ENCODE results near the gene NOL11. TPM values are rescaled to one million over a fixed set of nuclear protein-coding genes. Genes with fewer than 3 reads are reported as not detected.

The NOL11 gene
- total RNA-seq (2021; fragmentation: NEBNext Ultra II Directional; extraction: Animal tissue kit (Norgen Biotek cat#: 25700)) (97.2 and 102 TPM in 2 replicates), polyA plus RNA-seq (2011; rRNA removed) (28.2 and 58.0 TPM in 2 replicates), polyA minus RNA-seq (2011; rRNA and poly(A)+ RNA removed) (59.4 and 99.9 TPM in 2 replicates)
- 45.6 TPM for polyA plus RNA-seq (2011; cell fraction: cytosol; rRNA removed)
- 32.3 TPM for polyA plus RNA-seq (2011; cell fraction: nucleus; rRNA removed)
- polyA plus RNA-seq (2012, experiment 1 of 2) = 70.1 to 123 TPM (median 76.1 TPM) in 4 replicates
- polyA plus RNA-seq (2012, experiment 2 of 2) = 12.2 TPM
- polyA plus RNA-seq (2013, experiment 1 of 2) = 69.1 TPM
- polyA plus RNA-seq (2013, experiment 2 of 2) = 75.3 TPM
- 260 TPM for polyA minus RNA-seq (2011; cell fraction: cytosol; rRNA and poly(A)+ RNA removed)
- polyA minus RNA-seq (2011; cell fraction: nucleus; rRNA and poly(A)+ RNA removed) = 80.3 TPM
- long read RNA-seq, experiment 1, transcript NOL11-201 (18 exons, 2,947 nt) = major isoform, 49 of 114 reads
- long read RNA-seq, experiment 1, partial matches to known transcripts = 43 of 114 reads
- long read RNA-seq, experiment 1, other reads (novel, unspliced or antisense) = 20 of 114 reads
- long read RNA-seq, experiment 2, transcript NOL11-201 (18 exons, 2,947 nt) = major isoform, 205 of 224 reads
- long read RNA-seq, experiment 2, partial matches to known transcripts = 8 of 224 reads
- long read RNA-seq, experiment 2, other reads (novel, unspliced or antisense) = 11 of 224 reads

DNA sequence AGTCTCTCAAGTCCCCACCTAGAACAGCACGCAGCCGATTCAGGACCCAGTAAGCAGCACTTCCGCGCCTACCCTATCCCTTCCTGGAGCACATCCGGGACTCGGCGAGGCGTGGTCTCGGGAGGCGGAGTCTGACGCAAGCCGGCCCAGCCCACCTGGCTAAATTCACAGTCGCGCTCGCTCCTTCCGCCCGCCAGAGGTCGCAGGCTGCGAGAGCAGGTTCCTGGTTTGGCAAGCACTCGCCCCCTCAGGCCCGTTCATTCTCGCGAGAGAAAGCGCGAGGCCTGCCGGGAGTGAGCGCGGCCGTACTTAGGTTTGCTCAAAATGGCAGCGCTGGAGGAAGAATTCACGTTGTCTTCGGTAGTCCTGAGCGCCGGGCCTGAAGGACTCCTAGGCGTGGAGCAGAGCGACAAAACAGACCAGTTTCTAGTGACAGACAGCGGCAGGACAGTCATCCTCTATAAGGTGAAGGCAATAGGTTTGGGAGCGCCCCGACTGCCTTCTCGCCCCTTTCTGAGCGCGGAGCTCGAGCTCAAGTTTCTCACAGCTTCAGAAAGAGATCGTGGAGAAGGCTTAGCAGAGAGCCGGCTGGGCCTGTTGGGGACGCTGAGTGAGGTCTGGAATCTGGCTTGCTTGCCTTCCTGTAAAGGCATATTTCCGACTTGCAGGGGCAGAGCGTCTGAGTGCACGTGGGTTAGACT, at the start of gene NOL11:
Gene NOL11 (plus strand): TSS at position 313 of the 701 bp plus-strand sequence. CDS start 12 bp downstream, at position 325.
- POLR2A ChIA-PET (ENCODE audit: partially characterized antibody) = interaction anchor here (0.7 to 2.5 kb wide), 18 partner anchors 10 to 473 kb away, joined by 3 to 16 read pairs (median 5); partner anchors contain the start of genes HELZ and PITPNC1
- peak within 1 kb of the TSS; percentile 57; the same call in 1 of the 2 replicates for H2AFZ ChIP-seq (ENCODE audit: low read length)
- peak; percentile 39 for FAIRE-seq
- TF ChIP-seq, protein P1, sequence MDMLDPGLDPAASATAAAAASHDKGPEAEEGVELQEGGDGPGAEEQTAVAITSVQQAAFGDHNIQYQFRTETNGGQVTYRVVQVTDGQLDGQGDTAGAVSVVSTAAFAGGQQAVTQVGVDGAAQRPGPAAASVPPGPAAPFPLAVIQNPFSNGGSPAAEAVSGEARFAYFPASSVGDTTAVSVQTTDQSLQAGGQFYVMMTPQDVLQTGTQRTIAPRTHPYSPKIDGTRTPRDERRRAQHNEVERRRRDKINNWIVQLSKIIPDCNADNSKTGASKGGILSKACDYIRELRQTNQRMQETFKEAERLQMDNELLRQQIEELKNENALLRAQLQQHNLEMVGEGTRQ (IDR thresholded peaks at IDR 0.05; ENCODE audit: low read length) = no peak

More for the DNA sequence above, at the start of gene NOL11:
- H2BK120ac ChIP-seq (replicated peaks; ENCODE audit: low read depth, low read length) = peak within 1 kb of the TSS; percentile 16
- H3K4me3 ChIP-seq (ENCODE audit: extremely low read depth in 1 of 4, insufficient read depth in 2 of 4, low read depth in 3 of 4, low read length in 4 of 4) = peak within 1 kb of the TSS; percentile 75 to 100 (median 90)
- H3K79me2 ChIP-seq (ENCODE audit: control insufficient read depth in 1 of 2, insufficient read depth in 2 of 2, low read length in 2 of 2) = peaks cover 7 to 30% of the 10 kb centered on the region in 2 experiments
- H2BK20ac ChIP-seq (ENCODE audit: low read length) = no peak within 1 kb of the TSS
- H2BK12ac ChIP-seq (ENCODE audit: low read depth, low read length) = peak within 1 kb of the TSS; percentile 30; the same call in 1 of the 2 replicates
- no peaks in the 10 kb centered on the region for H3K27me3 ChIP-seq (replicated peaks in 1 of 4; ENCODE audit: control insufficient read depth in 3 of 4, extremely low read depth in 1 of 4, insufficient read depth in 3 of 4, low read length in 3 of 4)
- H4K20me1 ChIP-seq (replicated peaks in 1 of 2; ENCODE audit: control insufficient read depth in 1 of 2, insufficient read depth in 2 of 2, low read length in 2 of 2) = no peaks in the 10 kb centered on the region
- H3K4me2 ChIP-seq (ENCODE audit: insufficient read depth in 1 of 2, low read depth in 2 of 2, low read length in 2 of 2) = peak within 1 kb of the TSS; percentile 72 to 86
- H3K4me1 ChIP-seq (replicated peaks in 1 of 4; ENCODE audit: control insufficient read depth in 3 of 4, insufficient read depth in 4 of 4, low read length in 3 of 4) = peaks cover 0 to 3% (median under 1%) of the 10 kb centered on the region in 4 experiments; a peak in 1 of 7 replicates
- H3K56ac ChIP-seq (replicated peaks; ENCODE audit: insufficient read length, low read depth, low read length) = peak within 1 kb of the TSS; percentile 82
- no peak within 1 kb of the TSS for H2BK15ac ChIP-seq (ENCODE audit: low read length)
- H2BK5ac ChIP-seq (ENCODE audit: low read depth, low read length) = peak within 1 kb of the TSS; percentile 82
- peak; percentile 99 to 100 for DNase-seq (ENCODE audit: low read depth in 1 of 2, low spot score in 2 of 2)
- no peak within 1 kb of the TSS for H3K4ac ChIP-seq (replicated peaks; ENCODE audit: insufficient read length, low read depth, low read length)
- peak within 1 kb of the TSS; percentile 95 for H3K27ac ChIP-seq (ENCODE audit: low read depth, low read length)
- H3K36me3 ChIP-seq (ENCODE audit: control insufficient read depth in 2 of 4, insufficient read depth in 4 of 4, low read length in 3 of 4) = peaks cover 13 to 31% (median 24%) of the 10 kb centered on the region in 4 experiments
- H2AK5ac ChIP-seq (ENCODE audit: low read depth, low read length) = peak within 1 kb of the TSS; percentile 17; the same call in 1 of the 2 replicates
- H4K8ac ChIP-seq (ENCODE audit: extremely low read depth, insufficient read depth, low read length) = peak within 1 kb of the TSS; percentile 94; the same call in 1 of the 2 replicates
- peak within 1 kb of the TSS; percentile 91 for H4K91ac ChIP-seq (replicated peaks; ENCODE audit: insufficient read length, low read length)
- peaks cover 0 to 5% of the 10 kb centered on the region in 2 experiments; a peak in 3 of 4 replicates for H3K9me3 ChIP-seq (ENCODE audit: insufficient read depth in 2 of 2, low read depth in 1 of 2, low read length in 1 of 2)
- H3K18ac ChIP-seq (ENCODE audit: extremely low read depth, low read length) = peak within 1 kb of the TSS; percentile 86
- H3K14ac ChIP-seq (ENCODE audit: insufficient read length) = peak within 1 kb of the TSS; percentile 2
- peaks cover 2% of the 10 kb centered on the region; the same call in 1 of the 2 replicates for H3K23me2 ChIP-seq (ENCODE audit: low read depth, low read length)
- H3K23ac ChIP-seq (ENCODE audit: insufficient read length) = no peak within 1 kb of the TSS
- peaks cover 3% of the 10 kb centered on the region; the same call in 1 of the 2 replicates for H3K79me1 ChIP-seq (ENCODE audit: low read depth, low read length)
- CTCF ChIA-PET (ENCODE audit: partially characterized antibody) = interaction anchor here (0.6 to 3.1 kb wide), 12 partner anchors 10 to 713 kb away, joined by 3 to 22 read pairs (median 4); no protein-coding TSS in a partner anchor
- peak within 1 kb of the TSS; percentile 90 for H4K5ac ChIP-seq (ENCODE audit: insufficient read length, low read depth, low read length)
- WGBS, 2 experiments (ENCODE audit: extremely low coverage in 1 of 2, insufficient coverage in 1 of 2, insufficient read length in 1 of 2, insufficient replicate concordance in 2 of 2, low coverage in 1 of 2, low lambda C conversion rate in 2 of 2, missing lambda C conversion rate in 1 of 2) = 2% methylated on average over 45 of the region's 49 CpGs; no CpG with 5 or more reads in 1 of the 2 experiments
- peak within 1 kb of the TSS; percentile 86 to 99 (median 96) for H3K9ac ChIP-seq (replicated peaks in 1 of 4; ENCODE audit: extremely low read depth in 1 of 4, low read depth in 3 of 4, low read length in 3 of 4)
